GM18520 (cell line): ENCODE measurements around the gene ASTN2.
"Not testable (repeated sequence)": the region's sequence is repeated elsewhere in the genome, so short reads cannot be mapped to it uniquely, and the experiment has no call there.

Experiments used
- ATAC-seq: cut with Tn5 transposase; IDR thresholded peaks from one replicate; pipeline ENCODE4 v1.9.1; 2021; ENCODE audit not compliant: unreplicated experiment

The ASTN2 gene

GRCh38 chr9:116935149-116935897 lies 479.5 kb downstream of the ASTN2 start:
- ATAC-seq: no peak

- ATAC-seq: no peak
These were observed 480.7 kb downstream of the ASTN2 start for GRCh38 chr9:116934131-116934530.

GRCh38 chr9:116933251-116933650 lies 481.6 kb downstream of the ASTN2 start:
- no peak for ATAC-seq

GRCh38 chr9:116929621-116930020 lies 485.2 kb downstream of the ASTN2 start:
- no peak for ATAC-seq

- no peak for ATAC-seq
These were observed 486.0 kb downstream of the ASTN2 start for GRCh38 chr9:116928884-116929283.

GRCh38 chr9:116928289-116928688 lies 486.6 kb downstream of the ASTN2 start:
- ATAC-seq: no peak

- no peak for ATAC-seq
These were observed 487.1 kb downstream of the ASTN2 start for GRCh38 chr9:116927726-116928125.

GRCh38 chr9:116925121-116925520 lies 489.7 kb downstream of the ASTN2 start:
- no peak for ATAC-seq

- no peak for ATAC-seq
These were observed 490.3 kb downstream of the ASTN2 start for GRCh38 chr9:116924462-116925110.

DNA sequence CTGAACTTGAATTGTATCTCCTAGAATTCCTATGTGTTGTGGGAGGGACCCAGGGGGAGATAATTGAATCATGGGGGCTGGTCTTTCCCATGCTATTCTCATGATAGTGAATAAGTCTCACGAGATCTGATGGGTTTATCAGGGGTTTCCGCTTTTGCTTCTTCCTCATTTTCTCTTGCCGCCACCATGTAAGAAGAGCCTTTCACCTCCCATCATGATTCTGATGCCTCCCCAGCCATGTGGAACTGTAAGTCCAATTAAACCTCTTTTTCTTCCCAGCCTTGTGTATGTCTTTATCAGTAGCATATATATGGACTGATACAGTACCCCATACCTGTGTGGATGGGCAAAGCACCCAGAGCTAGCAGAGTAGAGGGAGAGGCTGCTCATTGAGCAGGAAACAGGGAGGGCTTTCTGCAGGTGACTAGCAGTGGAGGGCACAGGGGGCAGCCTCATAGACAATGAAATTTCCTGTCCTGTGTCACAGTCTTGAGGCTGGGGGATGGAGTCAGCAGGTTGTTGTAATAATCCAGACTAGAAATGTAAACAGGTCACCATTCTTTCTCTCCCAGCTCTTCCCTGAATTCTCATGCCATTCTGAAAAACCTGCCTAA lies 496.9 kb downstream of the ASTN2 start:
- ATAC-seq: not testable (repeated sequence)

GRCh38 chr9:116913536-116913935 lies 501.3 kb downstream of the ASTN2 start:
- ATAC-seq: no peak

GRCh38 chr9:116910201-116910600 lies 504.7 kb downstream of the ASTN2 start:
- ATAC-seq: no peak

DNA sequence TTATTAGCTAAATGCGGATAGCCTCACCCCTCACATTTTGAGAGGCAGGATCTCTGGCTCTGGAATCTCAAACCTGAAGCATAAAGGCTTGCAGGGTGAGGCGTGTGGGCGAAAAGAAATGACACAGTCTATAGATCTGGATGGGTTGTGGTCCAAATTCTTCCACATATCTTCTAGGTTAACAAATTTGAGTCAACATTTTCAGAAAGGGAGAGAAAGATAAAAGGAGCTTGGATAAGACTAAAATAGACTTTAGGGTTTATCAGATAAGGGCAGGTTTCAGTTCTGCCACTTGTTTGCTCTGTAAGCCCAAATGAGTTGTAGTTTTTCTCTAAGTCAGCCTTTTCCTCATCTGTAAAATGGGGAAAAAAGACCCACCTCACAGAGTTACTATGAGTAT lies 506.9 kb downstream of the ASTN2 start:
- ATAC-seq: no peak

DNA sequence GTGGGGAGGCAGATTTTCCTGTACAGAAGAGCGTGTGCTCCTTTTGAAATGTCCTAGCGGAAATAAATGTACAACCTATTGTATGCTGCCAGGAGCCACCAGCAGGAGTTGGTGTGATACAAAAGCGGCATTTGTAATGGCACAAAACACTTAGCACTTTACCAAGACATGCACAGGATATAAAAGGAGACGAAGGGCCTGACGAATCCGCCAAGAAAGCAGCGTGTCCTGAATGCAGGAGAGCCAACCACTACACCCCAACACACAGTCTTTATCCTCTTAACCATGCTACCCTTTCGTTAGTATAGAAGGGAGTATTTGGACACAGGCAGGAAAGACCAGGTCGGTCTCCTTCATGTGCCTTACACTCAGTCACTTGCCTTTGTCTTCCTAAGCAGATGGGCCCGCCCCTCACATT lies 509.7 kb downstream of the ASTN2 start:
- no peak for ATAC-seq

DNA sequence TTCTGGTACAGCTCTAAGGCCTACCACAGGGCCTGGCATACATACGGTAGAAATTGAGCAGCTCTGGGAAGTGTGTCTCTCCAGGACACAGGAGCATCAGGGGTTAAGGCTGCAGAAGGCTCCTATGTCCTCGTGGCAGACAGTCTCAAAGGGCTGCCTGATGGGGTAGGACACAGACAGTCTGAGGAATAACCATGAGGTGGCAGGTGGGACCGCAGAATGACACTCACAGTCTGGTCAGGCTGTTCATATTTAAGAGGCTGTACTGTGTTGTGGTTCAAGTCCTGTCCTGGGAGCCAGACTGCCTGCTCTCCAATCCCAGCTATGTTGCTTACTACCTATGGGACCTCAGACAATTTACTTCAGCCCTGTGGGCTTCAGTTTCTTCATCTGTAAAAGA lies 510.7 kb downstream of the ASTN2 start:
- ATAC-seq: no peak

- no peak for ATAC-seq
These were observed 513.6 kb downstream of the ASTN2 start for GRCh38 chr9:116901260-116901659.

GRCh38 chr9:116900543-116900942 lies 514.3 kb downstream of the ASTN2 start:
- ATAC-seq: no peak

DNA sequence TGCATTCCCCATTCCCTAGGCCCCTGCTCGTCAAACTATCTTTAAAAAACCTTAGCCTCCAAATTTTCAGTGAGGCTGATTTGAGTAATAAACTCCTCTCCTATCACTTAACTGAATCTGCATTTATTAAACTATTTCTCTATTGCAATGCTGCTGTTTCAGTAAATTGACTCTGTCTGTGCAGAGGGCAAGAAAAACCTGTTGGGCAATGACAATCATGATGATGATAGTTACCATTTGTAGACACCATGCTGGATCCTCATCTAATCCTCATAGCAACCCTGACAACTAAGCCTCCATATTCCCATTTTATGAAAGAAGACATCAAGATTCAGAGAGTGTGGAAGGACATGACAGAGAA lies 514.9 kb downstream of the ASTN2 start:
- no peak for ATAC-seq

DNA sequence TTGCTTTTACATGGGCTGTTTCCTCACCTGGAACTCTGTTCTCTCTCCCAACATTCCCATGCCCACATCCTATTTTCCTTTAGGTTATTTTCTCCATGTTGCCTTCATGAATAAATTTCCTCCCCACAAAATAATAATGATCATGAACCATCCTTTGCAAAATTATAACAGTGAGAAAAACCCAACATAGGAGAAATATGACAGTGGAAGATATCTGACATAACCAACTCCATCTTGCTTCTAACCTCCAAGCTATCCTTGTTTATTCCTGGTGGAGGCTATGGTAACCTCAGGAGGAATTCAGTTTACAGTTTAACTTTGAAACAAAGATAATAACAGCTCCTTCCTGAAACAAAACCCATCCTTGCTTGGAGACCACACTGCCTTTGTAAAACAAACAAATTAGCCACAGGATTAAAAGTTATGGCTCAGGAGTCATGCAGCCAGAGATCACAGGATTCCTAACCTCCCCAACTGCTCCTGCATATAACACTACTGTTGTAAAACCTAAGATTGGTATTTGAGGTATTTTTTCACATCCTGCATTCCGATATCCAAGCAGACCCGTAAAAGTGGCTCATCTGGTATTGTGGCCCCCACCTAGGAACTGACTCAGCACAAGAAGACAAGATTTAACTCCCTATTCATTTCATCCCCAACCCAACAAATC lies 515.4 kb downstream of the ASTN2 start:
- ATAC-seq: no peak

GRCh38 chr9:116898131-116898530 lies 516.7 kb downstream of the ASTN2 start:
- not testable (repeated sequence) for ATAC-seq

GRCh38 chr9:116897201-116897600 lies 517.7 kb downstream of the ASTN2 start:
- no peak for ATAC-seq

GRCh38 chr9:116895961-116896360 lies 518.9 kb downstream of the ASTN2 start:
- ATAC-seq: no peak
